Measurements from ENCODE around the gene PGBD5. TPM values are rescaled to one million over a fixed set of nuclear protein-coding genes. Genes with fewer than 3 reads are reported as not detected.

Gene PGBD5
- total RNA-seq, 2 experiments from 2014 or later = not detected

DNA sequence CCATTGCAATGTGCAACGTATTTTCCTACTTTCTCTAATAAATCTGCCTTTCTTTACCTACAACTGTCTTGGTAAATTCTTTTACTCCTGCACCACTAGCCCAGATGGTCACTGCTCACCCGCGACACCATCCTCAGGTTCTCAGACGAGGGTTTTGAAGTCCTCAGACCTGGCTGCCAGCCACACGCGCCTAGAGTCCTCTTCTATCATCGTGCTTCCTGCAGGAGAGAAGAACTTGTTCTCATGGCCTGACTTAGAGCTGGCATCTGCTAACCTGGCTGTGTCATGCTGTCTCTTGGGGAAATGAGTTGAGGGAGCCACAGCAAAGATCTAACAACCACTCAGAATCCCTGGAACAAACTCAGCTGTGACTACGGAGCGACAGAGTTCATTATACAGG is 30.3 kb upstream of the PGBD5 start:
- no peak for DNase-seq
- Mint-ChIP-seq H3K36me3 (ENCODE audit: low read depth) (no peaks in the 10 kb centered on the region), H3K27ac (no peak overlapping the region), H3K4me1 (ENCODE audit: low read depth) (no peaks in the 10 kb centered on the region), H3K9me3 (no peaks in the 10 kb centered on the region), H3K4me3 (no peak overlapping the region), H3K27me3 (peaks cover 25% of the 10 kb centered on the region)
- ATAC-seq = no peak
- intact Hi-C loops (cut with micrococcal nuclease) = no loop called here
- POLR2A ChIA-PET = no interaction called here
- CTCF ChIA-PET = no interaction called here
- TF ChIP-seq CTCF (IDR thresholded peaks at IDR 0.05) = no peak

DNA sequence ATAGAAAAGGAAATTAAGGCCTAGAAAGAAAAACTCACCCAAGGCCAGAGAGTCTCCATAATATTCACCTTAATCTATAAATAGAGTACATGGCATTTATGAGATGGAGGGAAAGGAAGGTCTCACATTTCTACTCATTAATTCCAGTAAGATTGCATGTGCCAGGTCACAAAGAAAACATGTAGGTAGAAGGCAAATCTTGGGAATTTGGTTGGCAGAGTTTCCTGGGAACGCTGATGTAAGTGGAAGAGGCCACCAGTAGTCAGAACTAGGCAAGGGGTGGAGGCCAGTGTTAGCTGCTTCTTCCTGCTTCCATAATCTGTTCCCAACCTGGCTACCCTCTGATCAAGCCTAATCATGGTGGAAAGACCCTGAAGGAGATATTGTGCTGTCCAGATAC is 29.2 kb upstream of the PGBD5 start:
- ChIA-PET POLR2A (no interaction called here), CTCF (no interaction called here)
- TF ChIP-seq CTCF (IDR thresholded peaks at IDR 0.05) = no peak
- H3K27ac Mint-ChIP-seq = no peak overlapping the region
- no peaks in the 10 kb centered on the region for H3K4me1 Mint-ChIP-seq (ENCODE audit: low read depth)
- DNase-seq (no peak), ATAC-seq (no peak)
- no peak overlapping the region for H3K4me3 Mint-ChIP-seq
- intact Hi-C loops (cut with micrococcal nuclease) = no loop called here
- H3K27me3 Mint-ChIP-seq = peaks cover 15% of the 10 kb centered on the region
- no peaks in the 10 kb centered on the region for H3K36me3 Mint-ChIP-seq (ENCODE audit: low read depth)
- no peaks in the 10 kb centered on the region for H3K9me3 Mint-ChIP-seq

GRCh38 chr1:230453377-230453776 is 27.2 kb upstream of the PGBD5 start:
- H3K4me1 Mint-ChIP-seq (ENCODE audit: low read depth) = no peaks in the 10 kb centered on the region
- TF ChIP-seq CTCF (IDR thresholded peaks at IDR 0.05) = no peak
- H3K9me3 Mint-ChIP-seq = no peaks in the 10 kb centered on the region
- POLR2A ChIA-PET = no interaction called here
- H3K36me3 Mint-ChIP-seq (ENCODE audit: low read depth) = no peaks in the 10 kb centered on the region
- CTCF ChIA-PET = no interaction called here
- intact Hi-C loops (cut with micrococcal nuclease) = no loop called here
- peaks cover 6% of the 10 kb centered on the region for H3K27me3 Mint-ChIP-seq
- DNase-seq (no peak), ATAC-seq (no peak)
- H3K4me3 Mint-ChIP-seq = no peak overlapping the region
- H3K27ac Mint-ChIP-seq = no peak overlapping the region

DNA sequence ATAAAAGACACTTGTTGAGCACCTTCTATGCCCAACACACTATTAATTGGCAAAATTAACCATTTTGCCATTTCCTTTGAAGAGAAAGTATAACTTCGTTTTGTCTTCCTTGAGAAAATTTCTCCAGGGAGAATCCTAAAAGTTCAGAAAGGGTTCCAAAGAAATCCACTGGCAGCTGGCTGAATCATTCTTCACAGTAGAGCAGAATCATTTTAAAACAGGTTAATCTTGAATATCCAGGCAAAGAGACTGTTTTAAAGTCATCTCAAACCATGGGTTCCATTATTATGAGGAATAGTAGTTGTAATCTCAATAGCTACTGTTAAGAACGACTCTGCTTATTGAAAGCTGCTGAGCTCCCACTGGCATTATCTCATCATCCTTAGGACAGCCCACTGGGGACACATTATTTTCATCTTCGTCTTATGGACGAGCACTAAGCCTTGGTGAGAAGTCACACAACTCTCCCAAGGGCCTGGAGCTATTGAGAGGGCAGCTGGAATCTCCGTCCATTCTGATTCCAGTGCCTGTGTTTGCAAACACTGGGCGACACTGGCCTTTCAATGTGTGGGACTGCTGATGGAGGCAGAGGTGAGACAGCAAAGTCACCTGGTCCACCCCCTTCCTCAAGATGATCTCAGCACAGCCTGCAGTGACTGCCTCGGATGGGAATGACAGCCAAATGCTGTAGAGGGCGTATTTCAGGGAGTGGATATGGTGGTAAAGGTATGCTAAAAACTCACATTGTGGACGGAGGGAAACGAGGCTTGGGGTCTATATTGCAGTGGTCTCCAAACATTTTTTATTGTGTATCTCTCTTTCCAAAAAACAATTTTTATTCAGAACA is 15.3 kb upstream of the PGBD5 start:
- TF ChIP-seq CTCF (IDR thresholded peaks at IDR 0.05) = no peak
- POLR2A ChIA-PET = no interaction called here
- ATAC-seq (no peak), DNase-seq (no peak)
- H3K9me3 Mint-ChIP-seq = peaks cover 5% of the 10 kb centered on the region
- no peaks in the 10 kb centered on the region for H3K36me3 Mint-ChIP-seq (ENCODE audit: low read depth)
- no peaks in the 10 kb centered on the region for H3K4me1 Mint-ChIP-seq (ENCODE audit: low read depth)
- peaks cover 23% of the 10 kb centered on the region for H3K27me3 Mint-ChIP-seq
- H3K4me3 Mint-ChIP-seq = no peak overlapping the region
- intact Hi-C loops (cut with micrococcal nuclease) = no loop called here
- no peak overlapping the region for H3K27ac Mint-ChIP-seq
- CTCF ChIA-PET = no interaction called here

GRCh38 chr1:230435108-230435507 is 9.0 kb upstream of the PGBD5 start:
- POLR2A ChIA-PET = no interaction called here
- Mint-ChIP-seq H3K9me3 (peaks cover 2% of the 10 kb centered on the region), H3K4me3 (no peak overlapping the region), H3K4me1 (ENCODE audit: low read depth) (no peaks in the 10 kb centered on the region), H3K36me3 (ENCODE audit: low read depth) (no peaks in the 10 kb centered on the region), H3K27me3 (peaks cover 10% of the 10 kb centered on the region), H3K27ac (no peak overlapping the region)
- CTCF ChIA-PET = no interaction called here
- TF ChIP-seq CTCF (IDR thresholded peaks at IDR 0.05) = no peak
- ATAC-seq = no peak
- no peak for DNase-seq
- intact Hi-C loops (cut with micrococcal nuclease) = no loop called here
